Activated gamma-delta T cell (primary cell): Measurements from ENCODE around the gene FNIP2.
"Not testable (repeated sequence)": the region's sequence is repeated elsewhere in the genome, so short reads cannot be mapped to it uniquely, and the experiment has no call there.

Source experiments
- DNase-seq: peaks from one replicate; lab custom pipeline; 2025; lab: John Stamatoyannopoulos, UW

FNIP2 gene

GRCh38 chr4:158956918-158957317, 188.1 kb downstream of the FNIP2 start:
- not testable (repeated sequence) for DNase-seq
